HepG2 (cell line): ENCODE measurements around the gene CAB39. TPM values are rescaled to one million over a fixed set of nuclear protein-coding genes. Genes with fewer than 3 reads are reported as not detected.
A peak's percentile ranks its signal among the peaks of the same experiment; 100 is the strongest.

ENCODE experiments used
- BCL3 ChIP-seq: sonication (generic); formaldehyde crosslinking; IDR thresholded peaks from 2 replicates; pipeline ENCODE4 v1.5.1; 2020; ENCODE audit warnings: mild to moderate bottlenecking, missing genetic modification reagents, moderate library complexity
- ELF3 ChIP-seq: IDR thresholded peaks from 2 replicates; pipeline ENCODE4 v1.6.1; 2016; ENCODE audit warnings: missing genetic modification reagents, missing compliant biosample characterization
- FOXO1 ChIP-seq: sonication (generic); formaldehyde crosslinking; IDR thresholded peaks from 2 replicates; pipeline ENCODE4 v1.4.0; 2020; ENCODE audit warnings: missing genetic modification reagents
- HMGXB3 ChIP-seq: sonication (generic); formaldehyde crosslinking; IDR thresholded peaks from 2 replicates; pipeline ENCODE4 v1.4.0; 2020; ENCODE audit warnings: missing genetic modification reagents, borderline replicate concordance
- ISX ChIP-seq: sonication (generic); formaldehyde crosslinking; conservative IDR thresholded peaks from 2 replicates; pipeline ENCODE4 v1.5.0; 2020; ENCODE audit warnings: missing genetic modification reagents
- MED1 ChIP-seq: sonication (generic); formaldehyde crosslinking; IDR thresholded peaks from 2 replicates; pipeline ENCODE4 v1.4.0; 2020; ENCODE audit warnings: missing genetic modification reagents
- MLLT10 ChIP-seq: sonication (generic); formaldehyde crosslinking; IDR thresholded peaks from 2 replicates; pipeline ENCODE4 v1.4.0; 2020; ENCODE audit warnings: missing genetic modification reagents
- NR2C2 ChIP-seq: sonication (generic); formaldehyde crosslinking; IDR thresholded peaks from 2 replicates; pipeline ENCODE4 v1.4.0; 2020; ENCODE audit warnings: missing genetic modification reagents, mild to moderate bottlenecking, moderate library complexity, borderline replicate concordance
- PBX2 ChIP-seq: IDR thresholded peaks from 2 replicates; pipeline ENCODE4 v1.6.1; 2016; ENCODE audit warnings: control low read depth
- POGZ ChIP-seq: sonication (generic); formaldehyde crosslinking; IDR thresholded peaks from 2 replicates; pipeline ENCODE4 v1.4.0; 2020; ENCODE audit warnings: mild to moderate bottlenecking, missing genetic modification reagents
- RAD51 ChIP-seq: fragments of 450-650 bp; IDR thresholded peaks from 2 replicates; pipeline ENCODE4 v1.6.1; 2016; ENCODE audit warnings: borderline replicate concordance
- REPIN1 ChIP-seq: sonication (generic); formaldehyde crosslinking; IDR thresholded peaks from 2 replicates; pipeline ENCODE4 v1.8.0; 2022; ENCODE audit warnings: missing genetic modification reagents, low read depth, mild to moderate bottlenecking, borderline replicate concordance
- RNF2 ChIP-seq: fragments of 450-650 bp; conservative IDR thresholded peaks from 2 replicates; pipeline ENCODE4 v1.6.1; 2016; ENCODE audit warnings: low read depth
- ZFYVE20 ChIP-seq: sonication (generic); formaldehyde crosslinking; IDR thresholded peaks from 2 replicates; pipeline ENCODE4 v1.8.0; 2023; ENCODE audit warnings: low read depth, mild to moderate bottlenecking, moderate library complexity, missing genetic modification reagents, borderline replicate concordance
- ZNF3 ChIP-seq: IDR thresholded peaks from 2 replicates; pipeline ENCODE4 v1.7.0; 2017; ENCODE audit warnings: inconsistent platforms
- ZNF501 ChIP-seq: sonication (generic); formaldehyde crosslinking; IDR thresholded peaks from 2 replicates; pipeline ENCODE4 v1.5.1; 2020; ENCODE audit warnings: mild to moderate bottlenecking, moderate library complexity, missing genetic modification reagents
- ZNF674 ChIP-seq: sonication (generic); formaldehyde crosslinking; IDR thresholded peaks from 2 replicates; pipeline ENCODE4 v1.5.0; 2020; ENCODE audit warnings: low read depth, mild to moderate bottlenecking, missing genetic modification reagents
- ZNF703 ChIP-seq: sonication (generic); formaldehyde crosslinking; IDR thresholded peaks from 2 replicates; pipeline ENCODE4 v1.5.1; 2020; ENCODE audit warnings: missing genetic modification reagents, mild to moderate bottlenecking, moderate library complexity, borderline replicate concordance
- ZSCAN31 ChIP-seq: sonication (generic); formaldehyde crosslinking; IDR thresholded peaks from 2 replicates; pipeline ENCODE4 v1.5.0; 2020; ENCODE audit warnings: low read depth, mild to moderate bottlenecking, missing genetic modification reagents
- polyA plus RNA-seq, 8 experiments: library from polyadenylated mRNA; depleted of rRNA in 3 of 8; stranded (reverse) in 7 of 8; unstranded in 1 of 8; fragments of >200 nt; fragmentation: Illumina TruSeq in 4 of 8; extraction: Trizol in 4 of 8; gene quantifications; 2 replicates each; pipeline versions ENCODE4 v1.2.1 to v1.2.3, GENCODE V29; 2011 to 2016; ENCODE audit warnings: low read depth in 4 of 8, missing spikeins in 1 of 8, mixed read lengths in 1 of 8; ENCODE audit not compliant: insufficient read depth in 1 of 8
- total RNA-seq, 5 experiments: library from RNA; depleted of rRNA; stranded (reverse); fragments of >200 nt; fragmentation: Illumina TruSeq; extraction: Trizol; gene quantifications; 2 replicates each; pipeline ENCODE4 v1.2.3, GENCODE V29; 2016; ENCODE audit warnings: low read depth in 1 of 5
- TF ChIP-seq, protein P1 (sequence below): sonication (generic); formaldehyde crosslinking; IDR thresholded peaks from 2 replicates; pipeline ENCODE4 v1.5.0; 2020; ENCODE audit warnings: mild to moderate bottlenecking, missing genetic modification reagents

Gene CAB39
- total and polyA plus RNA-seq, 2 of the 13 experiments (the other 11 are each of a cell fraction or from before 2014, with no cell fraction given), result 19.3 to 45.3 TPM

DNA sequence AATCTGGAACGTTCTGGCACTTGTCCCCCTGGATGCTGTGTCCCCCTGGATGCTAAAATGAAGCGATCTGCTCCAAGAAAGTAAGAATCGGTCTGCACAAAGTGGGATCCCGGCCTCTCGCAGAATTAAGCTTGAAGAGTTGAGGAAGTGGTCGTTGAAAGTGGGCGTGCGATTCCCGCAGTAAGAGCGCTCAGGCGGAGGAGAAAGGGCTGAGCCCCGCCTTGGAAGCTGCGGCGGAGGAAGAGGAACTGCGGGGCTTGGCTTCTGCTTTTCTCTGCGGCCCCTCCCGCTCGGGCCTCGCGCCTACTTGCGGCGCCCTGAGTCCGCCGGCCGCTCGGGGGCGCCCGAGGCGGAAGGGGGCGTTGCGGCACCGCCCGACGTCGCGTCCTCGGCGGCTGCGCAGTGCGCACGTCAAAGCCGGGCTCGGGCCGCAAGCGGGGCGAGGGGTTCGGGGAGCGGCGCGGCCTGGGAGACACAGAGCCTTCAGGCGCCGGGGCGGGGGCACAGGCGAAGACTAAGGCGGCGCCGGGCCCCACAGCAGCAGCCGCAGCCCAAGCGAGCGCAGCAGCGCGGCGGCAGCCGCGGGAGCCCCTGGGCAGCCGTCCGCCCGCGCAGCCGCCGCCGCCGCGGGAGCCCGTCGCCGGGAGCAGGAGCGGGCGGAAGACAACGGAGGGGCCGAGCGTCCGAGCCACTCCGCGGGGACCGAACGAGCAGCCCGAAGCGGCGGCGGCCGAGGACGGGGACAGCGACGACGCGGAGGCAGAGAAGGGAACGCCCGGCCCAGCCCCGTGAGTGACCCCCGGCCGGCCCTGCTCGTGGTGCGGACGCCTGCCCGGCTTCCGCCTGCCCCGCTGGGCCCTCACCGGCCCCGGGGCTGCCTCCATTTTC lies at the start of gene CAB39 (continued):
- TF ChIP-seq REPIN1 (CRISPR knock-in tag) (peak; percentile 58), RNF2 (0 out of 2 replicates have a peak, but pooled peaks have one; percentile 45), ZNF703 (CRISPR knock-in tag) (no peak; the same call in 1 of the 2 replicates), MLLT10 (CRISPR knock-in tag) (no peak), ZNF3 (no peak), FOXO1 (CRISPR knock-in tag) (peak; percentile 70; the same call in 1 of the 2 replicates), RAD51 (no peak), ZNF501 (CRISPR knock-in tag) (no peak), ZNF674 (no peak), PBX2 (no peak), ISX (CRISPR knock-in tag) (no peak), HMGXB3 (CRISPR knock-in tag) (no peak), ZSCAN31 (CRISPR knock-in tag) (peak; percentile 85; the same call in 1 of the 2 replicates), POGZ (CRISPR knock-in tag) (peak; percentile 94), BCL3 (CRISPR knock-in tag) (peak; percentile 77; the same call in 1 of the 2 replicates), ELF3 (CRISPR knock-in tag) (peak; percentile 94), ZFYVE20 (CRISPR knock-in tag) (peak; percentile 23; the same call in 1 of the 2 replicates), MED1 (peak; percentile 69), NR2C2 (CRISPR knock-in tag) (peak; percentile 39; the same call in 1 of the 2 replicates)
- TF ChIP-seq, protein P1, sequence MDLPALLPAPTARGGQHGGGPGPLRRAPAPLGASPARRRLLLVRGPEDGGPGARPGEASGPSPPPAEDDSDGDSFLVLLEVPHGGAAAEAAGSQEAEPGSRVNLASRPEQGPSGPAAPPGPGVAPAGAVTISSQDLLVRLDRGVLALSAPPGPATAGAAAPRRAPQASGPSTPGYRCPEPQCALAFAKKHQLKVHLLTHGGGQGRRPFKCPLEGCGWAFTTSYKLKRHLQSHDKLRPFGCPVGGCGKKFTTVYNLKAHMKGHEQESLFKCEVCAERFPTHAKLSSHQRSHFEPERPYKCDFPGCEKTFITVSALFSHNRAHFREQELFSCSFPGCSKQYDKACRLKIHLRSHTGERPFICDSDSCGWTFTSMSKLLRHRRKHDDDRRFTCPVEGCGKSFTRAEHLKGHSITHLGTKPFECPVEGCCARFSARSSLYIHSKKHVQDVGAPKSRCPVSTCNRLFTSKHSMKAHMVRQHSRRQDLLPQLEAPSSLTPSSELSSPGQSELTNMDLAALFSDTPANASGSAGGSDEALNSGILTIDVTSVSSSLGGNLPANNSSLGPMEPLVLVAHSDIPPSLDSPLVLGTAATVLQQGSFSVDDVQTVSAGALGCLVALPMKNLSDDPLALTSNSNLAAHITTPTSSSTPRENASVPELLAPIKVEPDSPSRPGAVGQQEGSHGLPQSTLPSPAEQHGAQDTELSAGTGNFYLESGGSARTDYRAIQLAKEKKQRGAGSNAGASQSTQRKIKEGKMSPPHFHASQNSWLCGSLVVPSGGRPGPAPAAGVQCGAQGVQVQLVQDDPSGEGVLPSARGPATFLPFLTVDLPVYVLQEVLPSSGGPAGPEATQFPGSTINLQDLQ (CRISPR knock-in tag), result no peak
